ENCODE data around the gene CLPSL1. TPM values are rescaled to one million over a fixed set of nuclear protein-coding genes. Genes with fewer than 3 reads are reported as not detected.

The CLPSL1 gene
- total RNA-seq, 1 experiment from 2014 or later = not detected

- H3K4me3 ChIP-seq (ENCODE audit: insufficient read depth, low read depth, low read length) = no peak overlapping the region
- H3K27me3 ChIP-seq (ENCODE audit: control insufficient read depth, insufficient read depth, low read length) = no peaks in the 10 kb centered on the region
- no peak for DNase-seq
- no peaks in the 10 kb centered on the region for H3K36me3 ChIP-seq (replicated peaks; ENCODE audit: control insufficient read depth, insufficient read depth, low read length)
These were observed 30.3 kb upstream of the CLPSL1 start for GRCh38 chr6:35750557-35750956.

- Histone ChIP-seq H3K4me3 (ENCODE audit: insufficient read depth, low read depth, low read length) (no peak overlapping the region), H3K36me3 (replicated peaks; ENCODE audit: control insufficient read depth, insufficient read depth, low read length) (no peaks in the 10 kb centered on the region), H3K27me3 (ENCODE audit: control insufficient read depth, insufficient read depth, low read length) (no peaks in the 10 kb centered on the region)
- peak; percentile 6 for DNase-seq
These were observed 29.2 kb upstream of the CLPSL1 start for GRCh38 chr6:35751594-35751993.

DNA sequence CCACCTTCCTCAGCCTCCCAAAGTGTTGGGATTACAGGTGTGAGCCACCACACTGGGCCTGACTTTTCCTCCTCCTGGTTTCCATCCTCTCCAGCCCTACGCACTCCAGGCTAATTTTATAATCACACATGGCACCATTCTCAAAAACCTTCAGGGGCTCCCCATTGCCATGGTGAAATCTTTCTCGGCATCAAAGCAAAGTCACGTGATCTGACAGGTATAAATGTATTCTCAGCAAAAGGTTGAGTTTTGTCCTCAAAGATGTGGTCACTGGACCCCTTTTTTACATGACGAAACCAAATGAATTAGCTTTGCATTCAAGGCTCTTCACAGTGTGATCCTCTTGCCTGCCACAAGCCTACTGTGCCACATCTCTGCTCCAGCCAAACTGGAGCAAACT, 28.5 kb upstream of the CLPSL1 start:
- no peak for DNase-seq
- Histone ChIP-seq H3K4me3 (ENCODE audit: insufficient read depth, low read depth, low read length) (no peak overlapping the region), H3K36me3 (replicated peaks; ENCODE audit: control insufficient read depth, insufficient read depth, low read length) (no peaks in the 10 kb centered on the region), H3K27me3 (ENCODE audit: control insufficient read depth, insufficient read depth, low read length) (no peaks in the 10 kb centered on the region)

GRCh38 chr6:35754452-35755277, 26.2 kb upstream of the CLPSL1 start:
- Histone ChIP-seq H3K27me3 (ENCODE audit: control insufficient read depth, insufficient read depth, low read length) (no peaks in the 10 kb centered on the region), H3K36me3 (replicated peaks; ENCODE audit: control insufficient read depth, insufficient read depth, low read length) (no peaks in the 10 kb centered on the region), H3K4me3 (ENCODE audit: insufficient read depth, low read depth, low read length) (no peak overlapping the region)
- DNase-seq = peak; percentile 13

GRCh38 chr6:35755278-35755924, 25.4 kb upstream of the CLPSL1 start:
- H3K36me3 ChIP-seq (replicated peaks; ENCODE audit: control insufficient read depth, insufficient read depth, low read length) = no peaks in the 10 kb centered on the region
- no peaks in the 10 kb centered on the region for H3K27me3 ChIP-seq (ENCODE audit: control insufficient read depth, insufficient read depth, low read length)
- no peak overlapping the region for H3K4me3 ChIP-seq (ENCODE audit: insufficient read depth, low read depth, low read length)
- peak; percentile 11 for DNase-seq

DNA sequence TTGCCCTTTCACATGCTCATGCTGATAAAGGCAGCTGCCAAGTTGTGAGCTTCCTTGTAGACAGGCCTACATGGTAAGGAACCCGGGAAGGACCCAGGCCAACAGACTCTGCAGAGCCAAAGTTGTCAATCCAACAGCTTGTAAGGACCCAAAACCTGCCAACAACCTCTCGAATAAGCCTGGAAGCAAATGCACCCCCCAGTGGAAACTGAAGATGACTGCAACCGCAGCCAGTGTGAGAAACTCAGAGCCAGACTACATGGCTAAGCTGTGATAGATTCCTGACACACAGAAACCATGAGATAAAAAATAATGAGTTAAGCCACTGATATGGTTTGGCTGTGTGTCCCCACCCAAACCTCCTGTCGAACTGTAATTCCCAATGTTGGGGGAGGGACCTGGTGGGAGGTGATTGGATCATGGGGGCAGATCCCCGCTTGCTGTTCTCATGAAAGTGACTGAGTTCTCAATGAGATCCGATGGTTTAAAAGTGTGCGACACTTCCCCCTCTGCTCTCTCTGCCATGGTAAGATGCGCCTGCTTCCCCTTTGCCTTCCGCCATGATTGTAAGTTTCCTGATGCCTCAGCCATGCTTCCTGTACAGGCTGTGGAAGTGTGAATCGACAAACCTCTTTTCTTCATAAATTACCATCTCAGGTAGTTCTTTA, 23.2 kb upstream of the CLPSL1 start:
- DNase-seq = peak; percentile 60
- no peak overlapping the region for H3K4me3 ChIP-seq (ENCODE audit: insufficient read depth, low read depth, low read length)
- H3K27me3 ChIP-seq (ENCODE audit: control insufficient read depth, insufficient read depth, low read length) = no peaks in the 10 kb centered on the region
- H3K36me3 ChIP-seq (replicated peaks; ENCODE audit: control insufficient read depth, insufficient read depth, low read length) = no peaks in the 10 kb centered on the region

DNA sequence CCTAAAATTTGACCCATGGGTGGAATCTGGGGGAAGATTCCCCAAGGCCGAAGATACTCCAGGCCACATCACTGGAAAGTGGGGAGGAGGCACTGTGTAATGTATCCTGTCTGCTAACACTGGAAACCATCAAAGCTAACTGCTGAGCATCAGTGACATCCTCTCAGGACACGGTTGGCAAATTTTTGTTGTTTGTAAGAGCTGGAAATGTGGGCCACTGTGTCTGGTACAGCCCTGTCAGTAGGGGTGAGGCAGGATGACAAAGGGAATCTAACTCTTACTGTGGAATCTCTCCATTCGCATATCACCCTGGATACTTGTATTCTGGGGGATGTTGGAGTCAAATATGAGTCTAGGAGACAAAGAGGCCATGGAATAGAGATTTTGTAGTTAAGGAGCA, 21.4 kb upstream of the CLPSL1 start:
- no peak overlapping the region for H3K4me3 ChIP-seq (ENCODE audit: insufficient read depth, low read depth, low read length)
- no peaks in the 10 kb centered on the region for H3K27me3 ChIP-seq (ENCODE audit: control insufficient read depth, insufficient read depth, low read length)
- DNase-seq = no peak
- no peaks in the 10 kb centered on the region for H3K36me3 ChIP-seq (replicated peaks; ENCODE audit: control insufficient read depth, insufficient read depth, low read length)

GRCh38 chr6:35765739-35766138, 15.1 kb upstream of the CLPSL1 start:
- Histone ChIP-seq H3K27me3 (ENCODE audit: control insufficient read depth, insufficient read depth, low read length) (no peaks in the 10 kb centered on the region), H3K4me3 (ENCODE audit: insufficient read depth, low read depth, low read length) (no peak overlapping the region), H3K36me3 (replicated peaks; ENCODE audit: control insufficient read depth, insufficient read depth, low read length) (no peaks in the 10 kb centered on the region)
- DNase-seq = peak; percentile 62

DNA sequence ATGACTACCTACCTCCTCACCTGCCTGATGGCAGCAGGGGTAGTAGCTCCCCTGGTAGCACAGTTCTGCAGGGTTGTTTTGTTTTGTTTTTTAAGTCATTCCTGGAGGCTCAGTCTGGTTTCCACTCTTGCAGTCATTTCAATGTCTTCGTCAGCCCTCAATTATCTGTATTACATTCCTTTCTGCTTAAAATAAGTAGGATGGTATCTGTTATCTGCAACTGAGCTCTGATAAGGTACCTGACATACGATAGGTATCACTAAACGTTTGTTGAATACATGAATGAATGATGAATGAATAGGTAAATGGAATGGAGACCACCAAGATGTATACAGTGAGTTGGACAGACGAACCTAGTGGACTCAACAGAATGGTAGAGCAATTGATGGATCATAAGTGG, 11.6 kb upstream of the CLPSL1 start:
- DNase-seq = no peak
- no peak overlapping the region for H3K4me3 ChIP-seq (ENCODE audit: insufficient read depth, low read depth, low read length)
- H3K27me3 ChIP-seq (ENCODE audit: control insufficient read depth, insufficient read depth, low read length) = no peaks in the 10 kb centered on the region
- H3K36me3 ChIP-seq (replicated peaks; ENCODE audit: control insufficient read depth, insufficient read depth, low read length) = no peaks in the 10 kb centered on the region

DNA sequence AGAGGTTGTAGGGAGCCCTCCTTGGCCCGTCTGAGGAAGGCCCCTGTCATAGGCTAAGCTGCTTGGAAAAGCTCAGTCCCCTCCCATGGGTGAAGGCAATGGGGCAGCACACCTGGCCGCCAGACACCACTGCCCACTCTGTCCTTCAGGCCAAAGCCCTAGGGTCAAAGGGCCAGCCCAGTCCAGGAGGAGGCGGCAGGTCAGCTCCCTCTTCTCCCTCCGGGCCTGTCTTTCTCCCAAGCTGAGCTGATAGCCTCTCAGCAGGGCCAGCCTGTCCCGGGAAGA, 9.5 kb upstream of the CLPSL1 start:
- H3K27me3 ChIP-seq (ENCODE audit: control insufficient read depth, insufficient read depth, low read length) = no peaks in the 10 kb centered on the region; the same call in none of the 2 replicates
- DNase-seq = no peak
- no peak overlapping the region for H3K4me3 ChIP-seq (ENCODE audit: insufficient read depth, low read depth, low read length)
- H3K36me3 ChIP-seq (replicated peaks; ENCODE audit: control insufficient read depth, insufficient read depth, low read length) = no peaks in the 10 kb centered on the region

DNA sequence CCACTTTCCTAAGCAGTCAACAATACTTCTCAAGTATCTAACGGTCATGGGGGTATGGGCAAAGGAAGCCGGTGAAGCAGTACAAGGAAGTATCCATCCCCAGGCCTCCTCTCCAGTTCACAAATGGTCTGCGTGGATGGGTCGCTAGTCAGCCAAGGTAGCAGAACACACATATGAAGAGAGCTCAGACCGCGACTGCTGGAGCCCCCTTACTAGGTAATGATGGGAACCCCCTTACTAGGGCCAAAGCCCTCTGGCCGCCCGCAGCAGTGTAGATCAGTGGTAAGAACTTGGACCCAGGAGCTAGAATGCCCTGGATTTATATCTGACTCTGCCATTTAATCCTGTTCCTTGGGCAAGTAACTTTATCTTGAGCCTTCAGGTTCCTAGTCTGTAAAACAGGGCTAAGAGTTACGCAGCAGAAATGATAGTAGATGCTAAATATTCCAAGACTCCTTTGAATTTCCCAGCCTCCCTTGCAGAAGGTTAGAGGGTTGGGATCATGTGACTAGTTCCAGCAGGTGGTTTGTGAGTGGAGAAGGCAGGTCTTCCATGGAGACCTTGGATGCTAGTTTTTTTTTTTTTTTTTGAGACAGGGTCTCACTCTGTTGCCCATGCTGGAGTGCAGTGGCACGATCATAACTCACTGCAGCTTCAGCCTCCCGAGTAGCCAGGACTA, 6.6 kb upstream of the CLPSL1 start:
- Histone ChIP-seq H3K36me3 (replicated peaks; ENCODE audit: control insufficient read depth, insufficient read depth, low read length) (no peaks in the 10 kb centered on the region), H3K4me3 (ENCODE audit: insufficient read depth, low read depth, low read length) (no peak overlapping the region), H3K27me3 (ENCODE audit: control insufficient read depth, insufficient read depth, low read length) (peaks cover 5% of the 10 kb centered on the region)
- DNase-seq = no peak

- Histone ChIP-seq H3K36me3 (replicated peaks; ENCODE audit: control insufficient read depth, insufficient read depth, low read length) (no peaks in the 10 kb centered on the region), H3K27me3 (ENCODE audit: control insufficient read depth, insufficient read depth, low read length) (peaks cover 5% of the 10 kb centered on the region), H3K4me3 (ENCODE audit: insufficient read depth, low read depth, low read length) (no peak overlapping the region)
- no peak for DNase-seq
These were observed 5.8 kb upstream of the CLPSL1 start for GRCh38 chr6:35775031-35775430.

DNA sequence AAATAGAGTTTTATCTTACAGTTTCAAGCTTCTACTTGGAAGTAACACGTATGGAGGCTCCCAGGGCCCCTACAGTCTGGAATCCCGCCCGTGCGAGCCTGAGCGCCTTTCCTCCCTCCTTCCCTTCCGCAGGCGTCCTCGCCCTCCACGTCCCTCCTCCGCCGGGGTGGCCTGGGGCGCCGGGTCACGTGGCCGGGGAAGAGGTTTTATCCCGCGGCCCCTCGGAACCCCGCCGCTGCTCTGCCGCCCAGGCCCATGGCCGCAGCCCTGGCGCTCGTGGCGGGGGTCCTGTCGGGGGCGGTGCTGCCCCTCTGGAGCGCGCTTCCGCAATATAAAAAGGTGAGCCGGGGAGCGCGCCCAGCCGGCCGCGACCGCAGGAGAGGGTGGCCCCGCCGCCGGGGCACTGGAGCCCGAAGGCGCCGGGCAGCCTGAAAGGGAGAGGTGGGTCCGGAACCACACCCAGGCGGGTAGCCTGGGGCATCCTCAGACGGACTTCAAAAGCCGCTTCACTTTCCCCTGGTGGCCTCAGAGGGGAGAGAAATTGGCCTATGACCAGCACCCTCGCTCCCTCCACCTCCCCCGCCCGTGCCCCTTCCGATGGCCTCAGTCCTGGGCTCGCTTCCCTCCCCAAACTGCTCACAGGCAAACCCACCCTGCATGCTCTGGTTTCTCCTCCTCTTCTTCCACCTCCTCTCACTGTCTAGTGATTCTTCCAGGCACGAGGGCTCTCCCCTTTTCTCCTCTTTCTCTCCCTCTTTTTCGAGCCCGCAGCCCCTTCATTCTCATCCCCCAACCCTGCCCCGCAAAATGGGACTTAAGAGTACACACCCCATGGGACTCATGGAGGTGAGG, 4.2 kb upstream of the CLPSL1 start, which contains the start of gene CLPSL2:
Gene CLPSL2, plus strand, starts transcription at position 235 of the 852 bp plus-strand sequence. Its CDS starts 21 bp downstream, at position 256.
- no peaks in the 10 kb centered on the region for H3K36me3 ChIP-seq (replicated peaks; ENCODE audit: control insufficient read depth, insufficient read depth, low read length)
- peaks cover 5% of the 10 kb centered on the region for H3K27me3 ChIP-seq (ENCODE audit: control insufficient read depth, insufficient read depth, low read length)
- peak; percentile 90 for DNase-seq
- peak within 1 kb of the TSS; percentile 68 for H3K4me3 ChIP-seq (ENCODE audit: insufficient read depth, low read depth, low read length)
